Smooth muscle cell (in vitro differentiated cells): ENCODE data around the gene LRRFIP2. TPM values are rescaled to one million over a fixed set of nuclear protein-coding genes. Genes with fewer than 3 reads are reported as not detected.
"Not testable (repeated sequence)": the region's sequence is repeated elsewhere in the genome, so short reads cannot be mapped to it uniquely, and the experiment has no call there.

Source experiments
- DNase-seq: peaks from one replicate; lab custom pipeline; 2025; ENCODE audit not compliant: unreplicated experiment; lab: John Stamatoyannopoulos, UW
- H2AFZ ChIP-seq: fragments of 200-600 bp; sonication (generic); 2 replicates; pipeline ENCODE4 v1.6.0; 2016; ENCODE audit warnings: antibody characterized with exemption, low read depth, mild to moderate bottlenecking
- H3F3A ChIP-seq: fragments of 200-600 bp; sonication (generic); 2 replicates; pipeline ENCODE4 v1.6.0; 2017; ENCODE audit warnings: antibody characterized with exemption, low read depth
- H3K27ac ChIP-seq: fragments of 200-600 bp; sonication (generic); 2 replicates; pipeline ENCODE4 v1.5.1; 2016; ENCODE audit warnings: low read depth, mild to moderate bottlenecking
- H3K27me3 ChIP-seq: fragments of 200-600 bp; sonication (generic); 2 replicates; pipeline ENCODE4 v1.6.1; 2016; ENCODE audit warnings: low read depth, mild to moderate bottlenecking
- H3K36me3 ChIP-seq: fragments of 200-600 bp; sonication (generic); 2 replicates; pipeline ENCODE4 v1.5.1; 2016; ENCODE audit warnings: low read depth
- H3K4me1 ChIP-seq: fragments of 200-600 bp; sonication (generic); 2 replicates; pipeline ENCODE4 v1.5.1; 2016; ENCODE audit warnings: low read depth
- H3K4me2 ChIP-seq: fragments of 200-600 bp; sonication (generic); 2 replicates; pipeline ENCODE4 v1.6.0; 2016; ENCODE audit warnings: mild to moderate bottlenecking
- H3K4me3 ChIP-seq: fragments of 200-600 bp; sonication (generic); 2 replicates; pipeline ENCODE4 v1.5.1; 2016; ENCODE audit warnings: mild to moderate bottlenecking
- H3K79me2 ChIP-seq: fragments of 200-600 bp; sonication (generic); 2 replicates; pipeline ENCODE4 v1.6.0; 2016; ENCODE audit warnings: low read depth, mild to moderate bottlenecking
- H3K9ac ChIP-seq: fragments of 200-600 bp; sonication (generic); 2 replicates; pipeline ENCODE4 v1.6.0; 2016; ENCODE audit warnings: low read depth
- H3K9me3 ChIP-seq: fragments of 200-600 bp; sonication (generic); replicated peaks from 2 replicates; pipeline ENCODE4 v1.5.1; 2016; ENCODE audit warnings: low read depth
- H4K20me1 ChIP-seq: fragments of 200-600 bp; sonication (generic); 2 replicates; pipeline ENCODE4 v1.6.0; 2016; ENCODE audit warnings: low read depth
- WGBS: methylation state at CpG from one replicate; pipeline ENCODE4 v1.1.7; 2016; ENCODE audit warnings: low lambda C conversion rate; 5-methylcytosine and 5-hydroxymethylcytosine counted together
- polyA plus RNA-seq: library from polyadenylated mRNA; unstranded; fragments of >200 nt; fragmentation: Nextera tagmentation; extraction: Ambion mirVana; gene quantifications from 2 replicates; pipeline ENCODE4 v1.2.1, GENCODE V29; 2016
- total RNA-seq: library from RNA; depleted of rRNA; stranded (reverse); fragments of >200 nt; gene quantifications from 2 replicates; pipeline ENCODE4 v1.2.3, GENCODE V29; 2014
- TF ChIP-seq, protein P1 (sequence below): fragments of 200-600 bp; sonication (generic); IDR thresholded peaks from 2 replicates; pipeline ENCODE4 v1.5.1; 2017; ENCODE audit warnings: borderline replicate concordance, mild to moderate bottlenecking, antibody characterized with exemption; ENCODE audit not compliant: insufficient read depth, poor library complexity, severe bottlenecking

The LRRFIP2 gene
- total and polyA plus RNA-seq, 2 experiments from 2014 or later, result 25.6 to 34.6 TPM

DNA sequence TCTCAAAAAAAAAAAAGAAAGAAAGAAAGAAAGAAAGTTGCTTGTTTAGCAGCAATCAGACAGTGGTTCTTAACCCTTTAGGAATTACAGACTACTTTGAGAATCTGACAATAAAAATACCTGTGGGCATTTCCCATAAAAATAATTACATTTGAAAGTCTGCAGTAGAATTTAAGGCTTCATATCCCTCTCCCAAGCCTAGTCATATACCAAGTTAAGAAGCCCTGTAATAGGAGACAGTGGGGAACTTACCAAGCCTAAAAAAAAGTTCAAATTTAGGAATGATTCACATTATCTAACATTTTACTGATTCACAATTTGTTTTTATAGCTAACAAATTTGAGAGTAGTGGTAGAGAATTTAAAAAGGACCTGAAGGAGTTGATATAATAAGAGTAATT lies 47.5 kb downstream of the LRRFIP2 start:
- no peak overlapping the region for H3K9ac ChIP-seq
- H3K36me3 ChIP-seq, result no peaks in the 10 kb centered on the region
- peaks cover 10% of the 10 kb centered on the region for H3K79me2 ChIP-seq
- H3K27ac ChIP-seq, result no peak overlapping the region
- no peak overlapping the region for H2AFZ ChIP-seq
- H3F3A ChIP-seq, result no peaks in the 10 kb centered on the region
- TF ChIP-seq, protein P1, sequence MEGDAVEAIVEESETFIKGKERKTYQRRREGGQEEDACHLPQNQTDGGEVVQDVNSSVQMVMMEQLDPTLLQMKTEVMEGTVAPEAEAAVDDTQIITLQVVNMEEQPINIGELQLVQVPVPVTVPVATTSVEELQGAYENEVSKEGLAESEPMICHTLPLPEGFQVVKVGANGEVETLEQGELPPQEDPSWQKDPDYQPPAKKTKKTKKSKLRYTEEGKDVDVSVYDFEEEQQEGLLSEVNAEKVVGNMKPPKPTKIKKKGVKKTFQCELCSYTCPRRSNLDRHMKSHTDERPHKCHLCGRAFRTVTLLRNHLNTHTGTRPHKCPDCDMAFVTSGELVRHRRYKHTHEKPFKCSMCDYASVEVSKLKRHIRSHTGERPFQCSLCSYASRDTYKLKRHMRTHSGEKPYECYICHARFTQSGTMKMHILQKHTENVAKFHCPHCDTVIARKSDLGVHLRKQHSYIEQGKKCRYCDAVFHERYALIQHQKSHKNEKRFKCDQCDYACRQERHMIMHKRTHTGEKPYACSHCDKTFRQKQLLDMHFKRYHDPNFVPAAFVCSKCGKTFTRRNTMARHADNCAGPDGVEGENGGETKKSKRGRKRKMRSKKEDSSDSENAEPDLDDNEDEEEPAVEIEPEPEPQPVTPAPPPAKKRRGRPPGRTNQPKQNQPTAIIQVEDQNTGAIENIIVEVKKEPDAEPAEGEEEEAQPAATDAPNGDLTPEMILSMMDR, result no peak
- H4K20me1 ChIP-seq, result peaks cover 15% of the 10 kb centered on the region
- no peak for DNase-seq
- H3K4me2 ChIP-seq, result no peak overlapping the region
- no peaks in the 10 kb centered on the region for H3K27me3 ChIP-seq
- no peaks in the 10 kb centered on the region for H3K9me3 ChIP-seq
- H3K4me1 ChIP-seq, result peaks cover 7% of the 10 kb centered on the region
- no peak overlapping the region for H3K4me3 ChIP-seq

DNA sequence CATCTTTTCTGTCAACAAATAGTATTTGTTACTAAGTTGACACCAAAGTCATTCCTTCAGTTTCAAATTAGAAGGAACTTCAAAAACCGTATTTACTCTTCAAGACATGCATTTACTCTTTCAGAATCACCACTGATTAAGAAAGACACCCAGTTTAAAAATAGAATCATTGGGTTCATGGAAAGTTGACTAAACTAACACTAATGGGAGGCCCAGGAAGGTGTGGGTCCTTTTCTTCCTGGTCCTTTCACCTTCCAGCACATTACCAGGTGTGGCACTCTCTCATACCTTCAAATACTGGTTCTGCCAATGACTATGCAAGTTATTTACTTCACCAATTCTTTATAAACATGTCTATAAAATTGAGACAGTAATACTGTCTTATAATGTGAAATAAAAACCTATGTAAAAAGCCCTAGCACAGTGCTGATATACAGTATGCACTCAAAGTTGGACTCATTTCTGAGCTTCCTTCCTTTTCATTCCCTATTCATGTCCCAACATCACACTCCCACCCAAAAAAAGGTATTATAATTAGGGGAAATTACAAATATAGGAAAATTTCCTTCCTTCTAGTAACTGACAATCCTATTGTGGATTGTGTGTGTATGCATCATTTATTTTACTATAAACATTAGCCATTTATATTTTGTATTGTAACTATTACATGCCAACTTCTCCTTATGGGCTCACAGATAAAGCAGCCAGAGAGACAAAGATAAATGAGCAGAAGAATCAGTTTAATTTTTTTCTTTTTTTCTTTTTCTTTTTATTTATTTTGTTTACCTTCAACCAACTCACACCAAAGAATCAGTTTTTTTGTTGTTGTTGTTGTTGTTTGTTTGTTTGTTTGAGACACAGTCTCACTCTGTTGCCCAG lies 48.9 kb downstream of the LRRFIP2 start:
- Histone ChIP-seq H3K4me2 (peak overlapping the region; percentile 23), H3K27me3 (no peaks in the 10 kb centered on the region), H3F3A (no peaks in the 10 kb centered on the region), H3K9me3 (no peaks in the 10 kb centered on the region), H4K20me1 (peaks cover 4% of the 10 kb centered on the region), H3K36me3 (no peaks in the 10 kb centered on the region), H3K79me2 (peaks cover 10% of the 10 kb centered on the region), H2AFZ (no peak overlapping the region), H3K27ac (peak overlapping the region; percentile 40), H3K4me3 (no peak overlapping the region), H3K9ac (no peak overlapping the region), H3K4me1 (no peaks in the 10 kb centered on the region)
- no peak for DNase-seq
- 83% methylated on average over 1 of the region's 1 CpG for WGBS
- TF ChIP-seq, protein P1, result no peak

DNA sequence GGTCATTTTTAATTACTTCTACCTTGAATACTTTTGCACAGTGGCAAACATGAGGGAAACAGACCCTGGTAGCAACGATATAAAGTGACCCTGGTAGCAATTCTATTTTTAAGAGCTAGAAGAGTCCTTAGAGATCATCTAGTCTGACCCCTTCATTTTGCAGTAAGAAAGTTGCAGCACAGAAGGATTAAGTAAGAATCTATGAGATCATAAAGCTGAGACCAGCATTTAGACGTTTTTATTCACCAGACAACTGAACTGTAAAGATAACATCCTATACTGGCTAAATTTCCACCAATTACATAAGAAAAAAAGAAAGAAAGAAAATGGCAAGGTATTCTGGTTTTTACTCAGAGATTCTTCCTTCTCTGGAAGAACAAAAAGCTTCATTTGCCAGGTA lies 49.9 kb downstream of the LRRFIP2 start:
- H3K27me3 ChIP-seq, result no peaks in the 10 kb centered on the region
- no peak overlapping the region for H3K4me3 ChIP-seq
- H2AFZ ChIP-seq, result peak overlapping the region; percentile 0
- H3K27ac ChIP-seq, result peak overlapping the region; percentile 40
- H3K36me3 ChIP-seq, result no peaks in the 10 kb centered on the region
- no peaks in the 10 kb centered on the region for H3K4me1 ChIP-seq
- no peaks in the 10 kb centered on the region for H3F3A ChIP-seq
- DNase-seq, result no peak
- peaks cover under 1% of the 10 kb centered on the region for H4K20me1 ChIP-seq
- H3K4me2 ChIP-seq, result peak overlapping the region; percentile 23
- H3K9ac ChIP-seq, result no peak overlapping the region
- WGBS, result 29% methylated on average over 2 of the region's 2 CpGs
- no peaks in the 10 kb centered on the region for H3K9me3 ChIP-seq
- TF ChIP-seq, protein P1, result no peak
- peaks cover 10% of the 10 kb centered on the region for H3K79me2 ChIP-seq

DNA sequence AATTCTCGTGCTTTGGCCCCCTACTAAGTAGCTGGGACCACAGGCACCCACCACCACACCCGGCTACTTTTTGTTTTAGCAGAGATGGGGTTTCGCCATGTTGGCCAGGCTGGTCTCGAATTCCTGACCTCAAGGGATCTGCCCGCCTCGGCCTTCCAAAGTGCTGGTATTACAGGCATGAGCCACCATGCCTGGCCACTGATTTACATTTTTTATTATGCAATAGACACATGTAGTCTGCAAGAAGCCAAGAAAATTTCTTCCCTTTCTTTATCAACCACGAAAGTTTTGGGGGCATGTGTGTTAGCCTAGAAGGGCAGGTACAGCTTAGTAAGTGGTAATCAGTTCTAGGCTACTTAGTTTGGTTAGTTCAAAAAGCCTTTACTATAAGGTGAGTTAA lies 51.1 kb downstream of the LRRFIP2 start:
- no peak overlapping the region for H3K4me2 ChIP-seq
- no peak overlapping the region for H3K9ac ChIP-seq
- no peaks in the 10 kb centered on the region for H3K36me3 ChIP-seq

DNA sequence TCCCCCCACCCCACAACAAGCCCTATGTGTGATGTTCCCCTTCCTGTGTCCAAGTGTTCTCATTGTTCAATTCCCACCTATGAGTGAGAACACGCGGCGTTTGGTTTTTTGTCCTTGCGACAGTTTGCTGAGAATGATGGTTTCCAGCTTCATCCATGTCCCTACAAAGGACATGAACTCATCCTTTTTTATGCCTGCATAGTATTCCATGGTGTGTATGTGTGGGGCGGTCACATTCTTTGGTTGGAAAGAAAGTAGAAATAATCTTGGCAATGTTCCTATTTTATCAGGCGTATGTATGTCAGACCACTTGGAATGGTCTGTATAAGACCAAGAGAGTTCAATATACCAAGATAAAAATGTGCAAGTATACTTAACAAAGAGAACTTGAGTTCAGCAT lies 52.3 kb downstream of the LRRFIP2 start:
- not testable (repeated sequence) for H4K20me1 ChIP-seq, H3K27me3 ChIP-seq, H2AFZ ChIP-seq, H3K9me3 ChIP-seq, H3K4me1 ChIP-seq, H3K9ac ChIP-seq, H3K27ac ChIP-seq, H3K36me3 ChIP-seq, H3K79me2 ChIP-seq, DNase-seq, H3K4me3 ChIP-seq, H3K4me2 ChIP-seq, H3F3A ChIP-seq
- 98% methylated on average over 6 of the region's 6 CpGs for WGBS

More for the DNA sequence above, 51.1 kb downstream of the LRRFIP2 start:
- H2AFZ ChIP-seq, result no peak overlapping the region
- no peak for DNase-seq
- H3K27me3 ChIP-seq, result no peaks in the 10 kb centered on the region
- H3K79me2 ChIP-seq, result peaks cover 3% of the 10 kb centered on the region
- H3F3A ChIP-seq, result no peaks in the 10 kb centered on the region
- TF ChIP-seq, protein P1, result no peak
- no peaks in the 10 kb centered on the region for H3K4me1 ChIP-seq
- H3K27ac ChIP-seq, result no peak overlapping the region
- H3K9me3 ChIP-seq, result no peaks in the 10 kb centered on the region
- no peak overlapping the region for H3K4me3 ChIP-seq
- WGBS, result 92% methylated on average over 7 of the region's 7 CpGs
- no peaks in the 10 kb centered on the region for H4K20me1 ChIP-seq
